Fibroblast of pulmonary artery (primary cell): ENCODE data around the gene UNC5B.

Source experiments
- DNase-seq: peaks from one replicate; pipeline ENCODE4 v3.0.0-alpha.2; 2010; ENCODE audit warnings: low read depth
- H3K4me3 ChIP-seq: replicated peaks from 2 replicates; pipeline ENCODE4 v1.5.1; 2011; ENCODE audit warnings: low read depth, mild to moderate bottlenecking, control low read depth, low read length, moderate library complexity
- TF ChIP-seq, protein P1 (sequence below): IDR thresholded peaks from 2 replicates; pipeline ENCODE4 v1.5.1; 2011; ENCODE audit warnings: mild to moderate bottlenecking, control low read depth, low read length, inconsistent platforms; ENCODE audit errors: missing control alignments

The UNC5B gene

DNA sequence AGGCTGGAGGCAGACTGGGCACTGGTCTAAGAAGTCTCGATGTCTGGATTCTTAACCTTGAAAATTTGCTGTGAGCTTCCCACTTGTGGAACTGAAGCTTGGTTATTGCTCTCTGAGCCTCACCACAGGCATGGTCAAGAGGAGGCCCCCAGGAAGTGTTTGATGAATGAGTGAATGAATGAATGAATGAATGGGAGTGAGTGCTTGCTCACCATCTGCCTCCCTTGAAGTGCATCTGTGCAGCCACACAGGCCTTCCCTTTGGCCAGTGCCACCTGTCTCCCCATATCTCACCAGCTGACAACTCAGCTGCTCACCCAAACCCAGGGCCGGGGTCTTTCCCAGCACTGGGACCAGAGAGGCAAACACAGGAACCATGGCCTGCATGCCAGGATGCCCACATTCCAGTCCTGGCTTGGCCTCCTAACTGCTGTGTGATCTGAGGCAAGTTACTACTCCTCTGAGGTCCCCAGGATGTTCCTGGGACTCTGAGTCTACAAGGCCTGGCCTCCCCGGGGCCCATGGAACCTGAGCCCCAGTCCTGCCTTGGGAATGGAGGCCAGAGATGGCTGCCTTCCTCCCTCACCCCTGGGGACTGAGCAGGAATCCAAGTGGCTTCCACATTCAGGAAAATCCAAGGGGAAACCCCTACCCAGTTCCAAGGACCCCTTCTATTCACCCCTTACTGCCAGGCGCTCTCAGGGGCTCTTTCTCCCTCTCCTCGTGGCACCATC, 55.3 kb downstream of the UNC5B start:
- DNase-seq = no peak
- TF ChIP-seq, protein P1, sequence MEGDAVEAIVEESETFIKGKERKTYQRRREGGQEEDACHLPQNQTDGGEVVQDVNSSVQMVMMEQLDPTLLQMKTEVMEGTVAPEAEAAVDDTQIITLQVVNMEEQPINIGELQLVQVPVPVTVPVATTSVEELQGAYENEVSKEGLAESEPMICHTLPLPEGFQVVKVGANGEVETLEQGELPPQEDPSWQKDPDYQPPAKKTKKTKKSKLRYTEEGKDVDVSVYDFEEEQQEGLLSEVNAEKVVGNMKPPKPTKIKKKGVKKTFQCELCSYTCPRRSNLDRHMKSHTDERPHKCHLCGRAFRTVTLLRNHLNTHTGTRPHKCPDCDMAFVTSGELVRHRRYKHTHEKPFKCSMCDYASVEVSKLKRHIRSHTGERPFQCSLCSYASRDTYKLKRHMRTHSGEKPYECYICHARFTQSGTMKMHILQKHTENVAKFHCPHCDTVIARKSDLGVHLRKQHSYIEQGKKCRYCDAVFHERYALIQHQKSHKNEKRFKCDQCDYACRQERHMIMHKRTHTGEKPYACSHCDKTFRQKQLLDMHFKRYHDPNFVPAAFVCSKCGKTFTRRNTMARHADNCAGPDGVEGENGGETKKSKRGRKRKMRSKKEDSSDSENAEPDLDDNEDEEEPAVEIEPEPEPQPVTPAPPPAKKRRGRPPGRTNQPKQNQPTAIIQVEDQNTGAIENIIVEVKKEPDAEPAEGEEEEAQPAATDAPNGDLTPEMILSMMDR = no peak
- no peak overlapping the region for H3K4me3 ChIP-seq

DNA sequence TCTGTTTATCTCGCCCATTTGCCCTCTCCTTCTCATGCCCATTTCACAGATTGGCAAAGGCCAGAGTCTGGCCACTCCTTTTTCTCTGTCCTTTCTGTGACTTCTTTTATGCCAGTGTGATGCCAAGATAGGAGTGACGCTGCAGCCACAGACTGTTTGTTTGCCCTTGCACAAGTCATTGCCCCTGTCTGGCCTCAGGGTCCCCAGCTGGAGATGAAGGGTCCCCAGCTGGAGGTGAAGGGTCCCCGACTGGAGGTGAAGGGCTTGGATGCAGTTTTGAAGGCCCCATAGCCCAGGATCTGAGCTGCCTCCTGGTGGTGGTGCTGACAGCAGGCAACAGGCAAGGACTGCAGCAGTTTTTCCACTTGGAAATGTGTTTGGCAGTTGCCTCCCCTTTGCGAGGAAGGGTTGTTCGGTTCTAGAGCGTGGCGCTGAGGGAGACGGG, 55.9 kb downstream of the UNC5B start:
- DNase-seq = peak; percentile 63
- no peak overlapping the region for H3K4me3 ChIP-seq
- TF ChIP-seq, protein P1 = peak; percentile 80

DNA sequence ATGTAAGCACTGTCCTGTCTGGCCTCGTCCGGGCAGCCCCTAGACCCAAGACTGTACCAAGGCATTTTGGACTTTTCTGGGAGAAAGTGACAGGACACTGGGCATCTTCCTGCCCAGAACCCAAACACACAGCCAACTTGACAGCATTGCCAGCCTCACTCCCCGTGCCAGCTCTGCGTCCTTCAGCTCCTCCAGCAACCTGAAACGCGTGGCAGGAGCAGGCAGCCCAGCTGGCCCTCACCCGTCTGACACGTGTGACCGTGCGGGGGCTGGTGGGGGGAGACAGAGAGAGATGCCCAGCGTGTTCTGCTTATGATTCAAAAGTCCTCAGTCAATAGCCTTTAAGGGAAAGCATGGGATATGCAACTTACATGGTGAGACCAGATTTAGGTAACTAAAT, 56.4 kb downstream of the UNC5B start:
- TF ChIP-seq, protein P1 = no peak
- no peak overlapping the region for H3K4me3 ChIP-seq

DNA sequence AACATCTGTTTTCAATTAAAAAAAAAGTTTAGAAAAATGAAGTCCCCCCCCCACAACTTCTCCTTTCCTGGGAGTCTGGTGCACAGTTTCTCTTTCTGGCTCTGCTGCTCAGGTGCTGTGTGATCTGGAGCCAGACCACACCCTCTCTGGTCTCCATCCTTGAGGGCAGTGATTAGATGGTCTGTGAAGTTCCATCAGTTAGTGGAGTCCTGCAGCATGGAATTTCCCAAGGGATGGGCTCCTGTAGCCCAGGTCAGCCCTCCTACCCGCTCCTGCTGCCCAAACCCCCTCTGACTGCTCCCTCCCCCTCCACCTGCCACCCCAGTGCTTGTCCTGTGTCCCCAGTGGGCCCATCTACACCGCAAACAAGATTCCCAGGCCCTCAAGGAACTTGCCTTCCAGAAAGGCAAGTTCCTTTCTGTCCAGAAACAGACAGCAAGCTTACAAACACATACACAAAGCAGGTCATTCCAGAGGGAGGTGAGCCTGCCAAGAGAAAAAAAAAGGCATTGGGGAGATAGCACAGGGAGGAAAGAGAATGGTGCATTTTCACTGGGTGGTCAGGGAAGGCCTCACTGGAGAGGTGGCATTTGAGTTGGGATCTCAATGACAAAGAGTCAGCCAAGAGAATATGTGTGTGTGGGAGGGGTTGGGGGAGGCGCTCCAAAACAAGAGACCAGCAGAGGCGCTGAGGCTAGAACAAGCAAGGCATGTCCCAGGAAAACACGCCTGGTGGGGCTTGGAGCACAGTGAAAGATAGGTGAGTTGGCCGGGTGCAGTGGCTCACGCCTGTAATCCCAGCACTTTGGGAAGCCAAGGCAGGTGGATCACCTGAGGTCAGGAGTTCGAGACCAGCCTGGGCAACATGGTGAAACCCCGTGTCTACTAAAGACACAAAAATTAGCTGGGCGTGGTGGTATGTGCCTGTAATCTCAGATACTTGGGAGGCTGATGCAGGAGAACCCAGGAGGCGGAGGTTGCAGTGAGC, 57.2 kb downstream of the UNC5B start:
- TF ChIP-seq, protein P1 = no peak
- H3K4me3 ChIP-seq = no peak overlapping the region
- peak; percentile 72 for DNase-seq

More for the DNA sequence above, 56.4 kb downstream of the UNC5B start:
- no peak for DNase-seq

DNA sequence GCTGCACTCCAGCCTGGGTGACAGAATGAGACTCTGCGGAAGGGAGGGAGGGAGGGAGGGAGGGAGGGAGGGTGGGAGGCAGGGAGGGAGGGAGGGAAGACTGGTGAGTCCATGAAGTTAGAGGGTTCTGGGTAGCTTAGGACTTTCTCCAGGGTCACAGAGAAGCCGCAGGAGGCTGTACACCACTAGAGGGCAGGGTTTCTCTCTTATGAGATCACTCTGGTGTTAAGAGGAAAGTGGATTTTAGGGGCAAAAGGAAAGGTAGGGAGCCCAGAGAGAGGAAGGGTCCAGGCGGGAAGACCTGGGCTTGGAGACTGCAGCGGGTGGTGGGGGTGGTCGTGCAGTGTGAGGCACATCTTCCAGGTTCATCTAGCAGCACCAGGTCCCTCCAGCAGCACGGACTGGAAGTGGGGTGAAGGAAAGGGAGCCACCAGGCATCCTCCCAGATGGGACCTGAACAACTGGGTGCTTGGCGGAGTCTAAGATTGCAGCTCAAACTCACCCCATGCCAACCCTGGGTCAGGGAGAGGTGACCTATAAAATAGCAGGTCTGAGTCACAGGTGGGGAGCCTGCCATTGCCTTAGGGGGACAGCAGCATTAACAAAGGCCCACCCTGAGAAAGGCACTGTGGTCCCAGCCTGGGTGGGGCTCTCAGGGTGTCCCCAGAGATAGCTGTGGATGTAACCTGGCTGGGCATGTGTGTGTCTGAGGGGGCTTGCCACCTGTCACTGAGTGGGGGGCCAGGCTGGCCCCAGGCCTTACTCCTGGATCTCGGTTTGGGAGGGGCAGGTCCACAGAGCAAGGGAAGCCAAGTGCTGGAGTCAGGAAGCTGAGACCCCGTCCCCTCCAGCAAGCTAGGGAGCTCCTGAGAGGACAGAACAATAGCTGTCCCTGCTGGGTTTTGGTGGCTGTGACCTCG, 58.2 kb downstream of the UNC5B start:
- TF ChIP-seq, protein P1 = peak; percentile 75
- no peak overlapping the region for H3K4me3 ChIP-seq
- peak; percentile 90 for DNase-seq

DNA sequence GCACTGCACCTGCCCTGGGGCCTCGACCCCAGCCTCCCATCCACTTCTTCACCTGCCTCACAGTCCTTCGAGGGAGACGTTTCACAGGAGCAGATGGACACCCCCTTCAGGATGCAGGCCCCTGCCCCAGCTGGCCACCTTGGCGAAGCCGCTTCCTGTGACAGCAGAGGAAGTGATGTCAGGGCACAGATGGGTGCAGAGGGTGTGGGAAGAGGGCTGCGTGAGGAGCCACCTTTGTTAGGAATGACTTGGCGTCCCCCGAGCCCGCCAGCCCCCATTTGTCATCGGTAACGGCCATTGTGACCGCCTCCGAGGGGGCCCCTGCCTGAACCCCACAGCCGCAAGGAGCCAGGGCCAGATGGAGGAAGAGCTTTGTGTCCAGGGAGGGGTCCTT, 59.3 kb downstream of the UNC5B start:
- no peak overlapping the region for H3K4me3 ChIP-seq
- TF ChIP-seq, protein P1 = no peak
- DNase-seq = peak; percentile 44
